BLaER1 (cell line): ENCODE measurements around the gene APLF.
"Not testable (repeated sequence)": the region's sequence is repeated elsewhere in the genome, so short reads cannot be mapped to it uniquely, and the experiment has no call there.

Experiments used
- H3K27ac ChIP-seq: shearing (Covaris generic); formaldehyde crosslinking; 2 replicates; pipeline ENCODE4 v1.8.1; 2022
- H3K27me3 ChIP-seq: shearing (Covaris generic); formaldehyde crosslinking; 2 replicates; pipeline ENCODE4 v1.8.1; 2022
- H3K36me3 ChIP-seq: shearing (Covaris generic); formaldehyde crosslinking; 2 replicates; pipeline ENCODE4 v1.8.1; 2022
- H3K4me1 ChIP-seq: shearing (Covaris generic); formaldehyde crosslinking; 2 replicates; pipeline ENCODE4 v1.8.1; 2022
- H3K4me2 ChIP-seq: shearing (Covaris generic); formaldehyde crosslinking; 2 replicates; pipeline ENCODE4 v1.8.1; 2022
- H3K4me3 ChIP-seq: shearing (Covaris generic); formaldehyde crosslinking; 2 replicates; pipeline ENCODE4 v1.8.1; 2022
- H3K9ac ChIP-seq: shearing (Covaris generic); formaldehyde crosslinking; 2 replicates; pipeline ENCODE4 v1.8.1; 2022
- H3K9me3 ChIP-seq: shearing (Covaris generic); formaldehyde crosslinking; 2 replicates; pipeline ENCODE4 v1.8.1; 2022
- H4K20me1 ChIP-seq: shearing (Covaris generic); formaldehyde crosslinking; 2 replicates; pipeline ENCODE4 v1.8.1; 2022
- Cebpa-rat ChIP-seq: shearing (Covaris generic); IDR thresholded peaks from 2 replicates; pipeline ENCODE4 v1.8.1; 2022

APLF gene

DNA sequence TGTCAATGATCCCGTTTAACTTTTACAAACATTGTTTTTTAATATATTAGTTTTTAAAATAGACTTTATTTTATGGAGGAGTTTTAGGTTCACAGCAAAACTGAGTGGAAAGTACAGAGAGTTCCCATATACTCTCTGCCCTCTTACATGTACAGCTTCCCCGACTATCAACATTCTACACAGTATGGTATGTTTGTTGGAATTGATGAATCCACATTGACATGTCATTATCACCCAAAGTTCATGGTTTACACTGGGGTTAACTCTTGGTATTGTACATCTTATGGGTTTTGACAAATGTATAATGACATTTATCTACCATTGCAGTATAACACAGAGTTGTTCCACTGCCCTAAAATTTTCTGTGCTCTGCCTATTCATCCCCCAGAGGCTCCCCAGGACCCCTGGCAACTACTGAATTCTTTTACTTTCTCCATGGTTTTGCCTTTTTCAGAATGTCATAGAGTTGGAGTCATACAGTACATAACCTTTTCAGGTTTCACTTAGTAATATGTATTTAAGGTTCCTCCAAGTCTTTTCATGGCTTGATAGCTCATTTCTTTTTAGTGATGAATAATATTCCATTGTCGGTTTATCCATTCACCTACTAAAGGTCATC lies 5.5 kb downstream of the APLF start:
- Histone ChIP-seq H4K20me1 (no peaks in the 10 kb centered on the region), H3K36me3 (peaks cover 8% of the 10 kb centered on the region; the same call in 1 of the 2 replicates), H3K4me1 (peaks cover 10% of the 10 kb centered on the region), H3K27ac (no peak overlapping the region), H3K4me3 (no peak overlapping the region), H3K4me2 (no peak overlapping the region), H3K9me3 (no peaks in the 10 kb centered on the region), H3K27me3 (no peaks in the 10 kb centered on the region), H3K9ac (no peak overlapping the region)
- TF ChIP-seq Cebpa-rat: no peak

DNA sequence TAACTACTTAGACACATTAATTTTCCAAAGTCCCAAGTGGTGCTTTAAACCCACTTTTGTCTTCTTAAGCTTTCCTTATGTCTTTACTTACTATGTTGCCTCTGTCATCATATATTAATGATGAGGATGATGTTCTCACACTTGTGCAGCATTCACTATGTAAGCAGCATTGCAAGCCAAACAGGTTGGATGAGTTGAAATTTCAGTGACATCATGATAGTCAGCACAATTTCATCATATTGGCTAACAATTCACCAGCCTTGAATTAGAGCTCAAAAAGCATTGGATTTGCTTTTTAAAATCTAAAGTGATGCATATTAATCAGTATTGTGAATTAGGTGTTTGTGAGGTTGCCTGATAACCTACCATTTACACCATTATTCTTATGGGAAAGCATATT lies 7.7 kb downstream of the APLF start:
- H3K9ac ChIP-seq: no peak overlapping the region
- H3K27me3 ChIP-seq: no peaks in the 10 kb centered on the region
- H3K36me3 ChIP-seq: peaks cover 8% of the 10 kb centered on the region; the same call in 1 of the 2 replicates
- no peaks in the 10 kb centered on the region for H4K20me1 ChIP-seq
- H3K9me3 ChIP-seq: no peaks in the 10 kb centered on the region
- no peak overlapping the region for H3K27ac ChIP-seq
- no peak overlapping the region for H3K4me2 ChIP-seq
- no peak for TF ChIP-seq Cebpa-rat
- H3K4me3 ChIP-seq: no peak overlapping the region
- H3K4me1 ChIP-seq: no peaks in the 10 kb centered on the region

- H3K4me3 ChIP-seq: no peak overlapping the region
- no peaks in the 10 kb centered on the region for H3K4me1 ChIP-seq
- H3K4me2 ChIP-seq: no peak overlapping the region
- no peak overlapping the region for H3K9ac ChIP-seq
- peaks cover 8% of the 10 kb centered on the region; the same call in 1 of the 2 replicates for H3K36me3 ChIP-seq
- no peaks in the 10 kb centered on the region for H4K20me1 ChIP-seq
- H3K27ac ChIP-seq: no peak overlapping the region
- no peak for TF ChIP-seq Cebpa-rat
- H3K27me3 ChIP-seq: no peaks in the 10 kb centered on the region
- no peaks in the 10 kb centered on the region for H3K9me3 ChIP-seq
These were observed 8.2 kb downstream of the APLF start for GRCh38 chr2:68475576-68475975.

DNA sequence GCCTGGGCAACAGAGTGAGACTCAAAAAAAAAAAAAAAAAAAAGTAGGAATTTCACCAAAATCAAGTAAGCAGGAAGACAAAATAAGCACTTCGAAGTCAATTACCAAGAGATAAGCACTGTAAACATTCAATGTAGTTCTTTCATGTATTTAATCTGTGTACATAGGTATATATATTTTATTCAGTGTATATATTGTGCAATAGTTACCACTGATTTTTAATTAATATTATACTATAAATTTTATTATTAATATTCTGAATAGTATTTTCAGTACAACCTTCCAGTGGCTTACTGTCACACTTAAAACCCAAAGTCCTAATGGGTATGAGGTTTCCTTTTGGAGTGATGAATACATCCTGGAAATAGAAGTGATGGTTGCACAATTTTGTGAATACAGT lies 9.1 kb downstream of the APLF start:
- H3K27me3 ChIP-seq: no peaks in the 10 kb centered on the region

DNA sequence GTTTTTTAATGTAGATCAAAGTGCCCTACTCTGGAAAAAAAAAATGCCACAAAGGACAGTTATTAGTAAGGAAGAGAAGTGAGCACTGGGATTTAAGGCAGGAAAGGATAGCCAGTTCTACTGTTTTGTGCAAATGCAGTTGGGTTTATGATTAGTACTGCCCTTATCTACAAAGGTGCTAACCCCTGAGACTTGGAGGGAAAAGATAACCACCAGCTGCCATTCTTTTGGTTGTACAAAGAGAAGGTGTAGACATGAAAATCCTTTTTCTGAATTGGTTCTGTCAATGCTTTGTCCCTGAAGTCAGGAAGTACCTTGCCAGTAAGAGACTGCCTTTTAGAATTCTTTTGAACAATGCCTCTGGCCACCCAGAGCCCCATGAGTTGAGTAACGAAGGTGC lies 11.3 kb downstream of the APLF start:
- Histone ChIP-seq H3K9me3 (no peaks in the 10 kb centered on the region), H3K4me3 (no peak overlapping the region), H3K27ac (no peak overlapping the region), H3K4me2 (no peak overlapping the region), H3K9ac (no peak overlapping the region), H4K20me1 (no peaks in the 10 kb centered on the region), H3K27me3 (no peaks in the 10 kb centered on the region), H3K36me3 (peaks cover 8% of the 10 kb centered on the region; the same call in 1 of the 2 replicates), H3K4me1 (no peaks in the 10 kb centered on the region)
- TF ChIP-seq Cebpa-rat: no peak

More for the DNA sequence above, 9.1 kb downstream of the APLF start:
- H3K4me3 ChIP-seq: no peak overlapping the region
- no peaks in the 10 kb centered on the region for H4K20me1 ChIP-seq
- no peaks in the 10 kb centered on the region for H3K4me1 ChIP-seq
- H3K36me3 ChIP-seq: peaks cover 8% of the 10 kb centered on the region; the same call in 1 of the 2 replicates
- H3K9me3 ChIP-seq: no peaks in the 10 kb centered on the region
- no peak overlapping the region for H3K9ac ChIP-seq
- no peak overlapping the region for H3K4me2 ChIP-seq
- TF ChIP-seq Cebpa-rat: peak; percentile 12; the same call in 1 of the 2 replicates
- no peak overlapping the region for H3K27ac ChIP-seq

GRCh38 chr2:68482296-68482820 lies 15.0 kb downstream of the APLF start:
- H3K4me1 ChIP-seq: no peaks in the 10 kb centered on the region
- H3K9me3 ChIP-seq: no peaks in the 10 kb centered on the region
- H3K27me3 ChIP-seq: no peaks in the 10 kb centered on the region
- H3K27ac ChIP-seq: no peak overlapping the region
- no peak overlapping the region for H3K4me2 ChIP-seq
- H3K4me3 ChIP-seq: no peak overlapping the region
- H3K36me3 ChIP-seq: peaks cover 5% of the 10 kb centered on the region; the same call in 1 of the 2 replicates
- TF ChIP-seq Cebpa-rat: no peak
- H4K20me1 ChIP-seq: no peaks in the 10 kb centered on the region
- no peak overlapping the region for H3K9ac ChIP-seq

DNA sequence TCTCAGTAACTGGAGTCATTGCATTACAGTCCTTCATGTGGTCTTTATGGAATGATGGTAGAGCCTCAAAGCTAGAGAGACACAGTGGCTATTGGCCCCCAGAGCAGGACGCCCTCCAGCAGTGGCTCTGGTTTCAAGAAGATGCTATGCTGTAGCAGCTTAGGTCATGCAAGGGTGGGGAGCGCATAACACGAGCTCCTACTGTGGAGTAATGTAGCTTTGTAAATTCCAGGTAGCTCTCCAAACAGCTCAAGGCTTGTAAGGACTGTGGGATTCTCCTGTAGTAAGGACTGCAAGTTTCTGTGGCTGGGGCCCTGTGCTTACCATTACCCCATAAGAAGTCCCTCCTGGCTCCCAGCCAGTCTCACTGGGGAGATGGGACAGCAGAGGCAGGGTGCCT lies 15.6 kb downstream of the APLF start:
- Histone ChIP-seq H3K9me3 (no peaks in the 10 kb centered on the region), H3K4me3 (no peak overlapping the region), H3K9ac (no peak overlapping the region), H4K20me1 (no peaks in the 10 kb centered on the region), H3K36me3 (no peaks in the 10 kb centered on the region), H3K4me2 (no peak overlapping the region), H3K27me3 (no peaks in the 10 kb centered on the region), H3K4me1 (0 out of 2 replicates have a peak, but pooled peaks cover 2% of the 10 kb centered on the region), H3K27ac (no peak overlapping the region)
- no peak for TF ChIP-seq Cebpa-rat

DNA sequence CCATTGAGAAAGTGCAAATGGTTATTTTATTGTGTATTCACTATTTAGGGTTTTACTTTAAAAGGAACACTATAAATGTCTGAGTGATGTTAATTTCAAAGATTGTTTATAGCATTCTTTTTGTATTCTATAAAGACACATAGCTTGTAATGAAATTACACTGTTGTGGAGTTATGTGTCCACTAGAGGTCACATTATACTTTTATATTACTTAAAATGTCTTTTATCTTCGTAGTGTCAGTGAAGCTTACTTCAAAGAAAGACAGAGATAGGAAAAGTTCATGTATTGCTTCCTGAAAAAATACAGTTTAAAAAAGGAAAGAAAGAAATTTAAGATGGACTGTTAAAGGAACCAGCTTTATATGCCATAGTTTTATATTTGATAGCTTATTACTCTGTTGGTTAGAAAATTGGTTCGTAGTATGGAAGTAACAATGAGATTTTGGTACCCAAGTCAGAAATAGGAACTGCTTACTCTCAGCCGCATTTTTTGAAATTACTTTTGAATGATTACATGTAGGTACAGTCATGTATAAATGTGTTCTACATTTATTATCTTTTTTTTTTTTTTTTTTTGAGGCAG lies 20.5 kb downstream of the APLF start:
- Histone ChIP-seq H4K20me1 (no peaks in the 10 kb centered on the region), H3K36me3 (no peaks in the 10 kb centered on the region), H3K9me3 (no peaks in the 10 kb centered on the region), H3K4me1 (0 out of 2 replicates have a peak, but pooled peaks cover 3% of the 10 kb centered on the region), H3K27ac (no peak overlapping the region), H3K27me3 (no peaks in the 10 kb centered on the region), H3K4me3 (no peak overlapping the region), H3K9ac (no peak overlapping the region), H3K4me2 (no peak overlapping the region)
- no peak for TF ChIP-seq Cebpa-rat

DNA sequence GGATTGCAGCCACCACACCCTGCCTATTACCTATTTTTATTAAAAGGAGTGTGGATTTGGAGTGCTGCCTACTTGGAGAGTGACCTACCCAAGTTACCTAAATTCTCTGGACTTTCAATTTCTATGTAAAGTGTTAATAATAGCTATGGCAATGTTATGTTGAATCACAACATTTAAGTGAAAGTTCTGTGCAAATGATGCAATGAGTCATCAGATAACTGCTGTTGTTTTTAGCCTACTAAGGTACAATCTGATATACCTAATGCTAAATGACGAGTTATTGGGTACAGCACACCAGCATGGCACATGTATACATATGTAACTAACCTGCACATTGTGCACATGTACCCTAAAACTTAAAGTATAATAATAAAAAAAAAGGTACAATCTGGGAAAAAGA lies 21.2 kb downstream of the APLF start:
- not testable (repeated sequence) for H3K9ac ChIP-seq, H3K4me2 ChIP-seq, H3K27ac ChIP-seq, H3K9me3 ChIP-seq, H3K36me3 ChIP-seq, H3K27me3 ChIP-seq, H3K4me1 ChIP-seq, H4K20me1 ChIP-seq, H3K4me3 ChIP-seq

GRCh38 chr2:68489282-68489681 lies 21.9 kb downstream of the APLF start:
- H3K9me3 ChIP-seq: peaks cover 9% of the 10 kb centered on the region
- no peak overlapping the region for H3K4me3 ChIP-seq
- H3K4me2 ChIP-seq: no peak overlapping the region
- TF ChIP-seq Cebpa-rat: no peak
- no peak overlapping the region for H3K9ac ChIP-seq
- no peaks in the 10 kb centered on the region for H3K36me3 ChIP-seq
- H3K27me3 ChIP-seq: no peaks in the 10 kb centered on the region
- no peaks in the 10 kb centered on the region for H4K20me1 ChIP-seq
- H3K27ac ChIP-seq: no peak overlapping the region
- 0 out of 2 replicates have a peak, but pooled peaks cover 3% of the 10 kb centered on the region for H3K4me1 ChIP-seq
